Fibroblast of gingiva (primary cell): ENCODE data around the gene MMP11.
"Not testable (repeated sequence)": the region's sequence is repeated elsewhere in the genome, so short reads cannot be mapped to it uniquely, and the experiment has no call there.

Experiments
- DNase-seq: peaks from one replicate; pipeline ENCODE4 v3.0.0-alpha.2; 2011; ENCODE audit warnings: low read depth

MMP11 gene, protein sequence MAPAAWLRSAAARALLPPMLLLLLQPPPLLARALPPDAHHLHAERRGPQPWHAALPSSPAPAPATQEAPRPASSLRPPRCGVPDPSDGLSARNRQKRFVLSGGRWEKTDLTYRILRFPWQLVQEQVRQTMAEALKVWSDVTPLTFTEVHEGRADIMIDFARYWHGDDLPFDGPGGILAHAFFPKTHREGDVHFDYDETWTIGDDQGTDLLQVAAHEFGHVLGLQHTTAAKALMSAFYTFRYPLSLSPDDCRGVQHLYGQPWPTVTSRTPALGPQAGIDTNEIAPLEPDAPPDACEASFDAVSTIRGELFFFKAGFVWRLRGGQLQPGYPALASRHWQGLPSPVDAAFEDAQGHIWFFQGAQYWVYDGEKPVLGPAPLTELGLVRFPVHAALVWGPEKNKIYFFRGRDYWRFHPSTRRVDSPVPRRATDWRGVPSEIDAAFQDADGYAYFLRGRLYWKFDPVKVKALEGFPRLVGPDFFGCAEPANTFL

DNA sequence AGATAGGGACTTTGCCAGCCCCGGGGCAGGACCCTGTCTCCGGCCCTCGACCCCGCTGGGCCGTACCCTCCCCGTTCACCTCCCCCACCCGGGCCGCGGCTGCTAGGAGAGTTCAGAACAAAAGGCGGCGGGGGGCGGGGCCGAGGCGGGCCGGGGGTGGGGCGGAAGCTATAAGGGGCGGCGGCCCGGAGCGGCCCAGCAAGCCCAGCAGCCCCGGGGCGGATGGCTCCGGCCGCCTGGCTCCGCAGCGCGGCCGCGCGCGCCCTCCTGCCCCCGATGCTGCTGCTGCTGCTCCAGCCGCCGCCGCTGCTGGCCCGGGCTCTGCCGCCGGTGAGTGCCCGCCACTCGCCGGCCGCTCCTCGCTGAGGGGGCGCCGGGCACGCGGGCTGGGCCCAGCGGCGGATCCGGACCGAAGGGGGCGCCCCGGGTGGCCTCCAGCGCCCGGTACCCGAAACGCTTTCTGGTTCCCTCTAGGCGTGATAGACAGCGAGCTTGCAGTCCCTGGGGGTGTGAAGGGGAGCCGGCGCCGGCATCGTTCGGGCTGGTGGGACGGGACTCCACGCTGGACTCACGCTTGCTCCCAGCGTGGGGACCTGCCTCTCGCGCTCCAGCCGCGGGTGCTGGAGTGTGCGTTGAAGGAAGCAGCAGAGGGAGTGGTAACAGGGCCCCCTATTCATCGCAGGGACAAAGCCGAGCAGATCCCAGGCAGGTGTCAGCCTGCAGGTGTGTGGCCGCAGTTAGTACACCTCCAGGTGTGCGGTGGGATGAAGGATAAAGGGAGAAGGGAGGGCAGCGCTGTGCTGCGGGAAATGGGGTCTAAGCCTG, at the start of gene MMP11:
MMP11 (plus strand) TSS at position 201 of the 825 bp plus-strand sequence; CDS start at position 223, 22 bp downstream.
- peak; percentile 30 for DNase-seq

DNA sequence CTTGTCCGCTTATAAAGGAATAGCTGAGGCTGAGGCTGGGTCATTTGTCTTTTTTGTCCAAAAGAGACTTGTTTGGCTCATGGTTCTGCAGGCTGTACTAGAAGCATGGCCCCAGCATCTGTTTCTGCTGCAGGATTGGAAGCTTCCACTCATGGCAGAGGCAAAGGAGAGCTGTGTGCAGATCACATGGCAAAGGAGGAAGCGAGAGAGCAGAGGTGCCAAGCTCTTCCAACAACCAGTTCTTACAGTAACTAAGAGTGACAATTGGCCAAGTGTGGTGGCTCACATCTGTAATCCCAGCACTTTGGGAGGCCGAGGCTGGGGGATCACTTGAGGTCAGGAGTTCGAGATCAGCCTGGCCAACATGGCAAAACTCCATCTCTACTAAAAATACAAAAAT, 44.5 kb upstream of the MMP11 start:
- not testable (repeated sequence) for DNase-seq

DNA sequence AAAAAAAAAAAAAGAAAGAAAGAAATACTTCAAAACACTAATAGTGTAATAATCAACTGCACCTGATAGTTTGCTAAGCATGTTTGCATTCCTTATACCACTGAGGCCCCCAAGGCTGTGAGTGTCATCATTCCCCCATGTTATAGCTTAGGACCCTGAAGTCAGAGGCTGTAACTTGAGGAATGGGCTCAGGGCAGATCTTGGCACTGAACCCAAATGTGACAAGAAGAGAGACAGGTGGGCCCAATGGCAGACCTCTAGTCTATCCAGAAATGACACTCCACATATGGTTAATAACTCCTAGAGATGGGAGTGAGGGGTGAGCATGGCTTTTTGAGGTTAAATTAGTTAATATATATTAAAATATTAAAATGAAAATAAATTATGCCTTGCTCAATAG, 35.0 kb upstream of the MMP11 start:
- DNase-seq, result no peak

DNA sequence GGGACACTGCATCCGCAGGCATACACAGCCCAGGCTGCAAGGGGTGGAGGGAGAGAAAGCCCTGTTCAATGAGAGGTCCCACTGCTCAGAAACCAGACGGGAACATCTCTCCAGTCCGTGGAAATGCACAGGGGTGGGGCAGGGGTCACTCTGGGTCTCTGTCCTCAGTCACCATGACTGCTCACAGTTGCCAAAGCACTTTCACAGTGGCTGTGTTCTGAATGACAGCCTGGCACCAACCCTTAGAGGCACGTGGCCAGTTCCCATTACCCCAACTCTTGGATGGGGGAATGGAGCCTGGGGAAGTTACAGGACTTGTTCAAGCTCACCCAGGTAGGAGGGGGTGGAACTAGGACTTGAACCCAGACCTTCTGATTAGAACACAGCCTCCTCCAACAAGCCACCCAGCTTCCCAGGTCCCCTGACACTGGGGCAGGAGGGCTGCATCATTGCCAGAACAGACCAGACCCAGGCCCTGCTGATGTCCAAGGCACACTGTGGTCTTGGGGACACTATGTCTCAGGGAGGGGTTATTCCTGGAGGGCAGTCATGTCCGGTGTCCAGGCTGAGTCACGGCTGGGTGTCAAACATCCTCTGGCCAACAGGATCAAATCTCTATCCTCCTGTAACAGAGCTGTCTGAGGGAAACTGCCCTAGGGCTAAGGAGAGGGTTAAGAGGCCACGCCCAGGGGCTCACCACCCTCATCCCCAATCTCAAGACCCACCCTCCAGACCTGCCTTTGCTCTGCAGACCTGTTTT, 30.0 kb upstream of the MMP11 start:
- no peak for DNase-seq

DNA sequence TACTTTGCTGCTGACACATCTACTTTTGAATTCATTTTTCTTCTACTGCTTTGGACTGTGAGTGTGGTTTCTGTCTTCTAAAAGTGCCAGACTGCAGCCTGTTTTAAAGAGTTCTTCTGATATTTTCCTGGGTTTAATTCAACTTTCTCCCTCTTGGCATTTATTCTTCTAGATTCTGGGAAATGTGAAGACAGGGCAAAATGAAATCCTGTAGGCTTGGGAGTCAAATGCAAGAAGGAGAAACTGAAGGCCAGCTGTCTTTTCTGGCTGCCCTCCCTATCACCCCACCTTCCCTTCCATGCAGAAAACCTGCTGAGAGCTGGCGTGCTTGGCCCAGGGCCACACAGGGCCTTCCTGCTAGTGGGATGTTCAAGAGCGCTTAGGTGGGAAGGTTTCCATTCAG, 29.3 kb upstream of the MMP11 start:
- DNase-seq, result no peak

DNA sequence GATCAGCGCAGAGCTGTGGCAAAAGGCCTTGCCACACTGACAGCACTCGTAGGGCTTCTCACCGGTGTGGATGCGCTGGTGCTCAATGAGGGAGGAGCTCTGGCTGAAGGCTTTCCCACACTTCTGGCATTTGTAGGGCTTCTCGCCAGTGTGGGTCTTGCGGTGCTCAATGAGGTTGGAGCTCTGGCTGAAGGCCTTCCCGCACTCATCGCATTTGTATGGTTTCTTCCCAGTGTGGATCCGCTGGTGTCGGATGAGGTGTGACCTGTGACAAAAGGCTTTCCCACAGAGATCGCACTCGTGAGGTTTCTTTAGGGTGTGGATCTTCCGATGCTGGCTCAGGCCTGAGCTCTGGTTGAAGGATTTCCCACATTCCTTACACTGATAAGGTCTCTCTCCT, 28.6 kb upstream of the MMP11 start:
- no peak for DNase-seq

DNA sequence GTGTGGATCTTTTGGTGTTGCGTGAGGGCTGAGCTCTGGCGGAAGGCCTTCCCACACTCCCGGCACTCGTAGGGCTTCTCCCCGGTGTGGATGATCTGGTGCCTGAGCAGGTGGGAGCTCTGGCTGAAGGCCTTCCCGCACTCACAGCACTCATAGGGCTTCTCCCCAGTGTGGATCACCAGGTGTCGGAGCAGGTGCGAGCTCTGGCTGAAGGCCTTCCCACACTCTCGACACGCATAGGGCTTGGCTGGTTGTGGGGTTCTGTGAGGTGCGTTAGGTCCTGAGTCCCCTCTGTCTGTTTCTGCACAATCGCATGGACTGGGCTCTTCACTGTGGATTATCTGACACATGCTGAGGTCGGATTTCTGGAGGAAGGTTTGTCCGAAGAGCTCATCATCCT, 28.2 kb upstream of the MMP11 start:
- DNase-seq, result no peak

DNA sequence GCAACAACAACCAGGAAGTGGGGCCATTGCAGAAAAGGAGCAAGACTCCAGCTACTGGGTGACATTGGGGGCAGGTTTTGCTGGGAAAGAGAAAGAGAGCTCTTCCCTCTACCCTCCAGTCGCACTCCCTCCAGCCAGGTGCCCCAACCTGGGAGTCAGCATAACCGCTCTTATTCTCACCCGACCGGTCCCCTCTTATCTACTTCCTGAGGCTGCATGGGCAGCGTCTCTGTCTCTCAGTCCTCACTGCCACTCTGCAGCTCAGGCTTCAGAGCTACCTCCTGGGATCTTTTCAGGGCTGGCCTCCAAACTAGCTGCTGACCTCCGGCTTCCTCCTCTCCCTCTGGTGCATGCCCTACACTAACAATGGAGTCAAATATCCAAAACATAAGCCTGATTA, 26.9 kb upstream of the MMP11 start:
- no peak for DNase-seq

DNA sequence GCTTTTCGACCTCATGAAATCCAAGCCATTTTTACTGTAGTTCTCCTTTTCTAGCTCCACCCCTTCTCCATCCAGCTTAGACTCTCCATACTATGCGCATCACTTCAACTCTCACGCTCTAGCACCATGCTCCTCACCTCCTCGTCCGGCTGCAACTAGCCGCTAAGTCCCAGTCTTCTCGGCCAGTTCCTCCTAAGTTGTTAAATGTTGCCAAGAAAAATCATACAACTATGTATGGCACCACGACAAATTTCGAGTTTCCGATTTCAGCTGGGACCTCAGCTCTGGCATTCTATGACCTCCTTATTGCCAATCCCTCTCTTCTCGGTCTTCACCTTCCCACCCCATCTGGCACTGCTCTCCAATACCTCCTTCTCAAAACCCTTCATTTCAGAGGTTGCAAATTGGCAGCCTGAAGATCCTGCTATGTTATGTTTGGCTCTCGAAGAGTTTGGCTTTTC, 22.8 kb upstream of the MMP11 start:
- peak; percentile 34 for DNase-seq

DNA sequence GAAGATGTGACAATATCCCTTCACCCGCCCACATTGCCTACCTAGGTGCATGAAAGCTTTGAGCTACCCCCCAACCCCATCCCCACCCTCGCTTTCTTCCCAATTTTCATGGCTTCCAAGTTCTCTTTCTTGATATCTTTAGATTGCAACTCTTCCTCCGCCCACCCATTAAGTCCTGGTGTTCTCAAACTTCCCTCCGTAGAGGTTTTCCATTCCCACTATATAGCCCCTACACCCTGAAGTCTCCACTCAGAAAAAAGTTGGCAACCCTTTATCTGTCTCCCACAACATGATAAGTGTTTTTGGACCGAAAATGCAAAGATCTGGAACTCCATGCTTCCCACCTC, 22.3 kb upstream of the MMP11 start:
- DNase-seq, result no peak

DNA sequence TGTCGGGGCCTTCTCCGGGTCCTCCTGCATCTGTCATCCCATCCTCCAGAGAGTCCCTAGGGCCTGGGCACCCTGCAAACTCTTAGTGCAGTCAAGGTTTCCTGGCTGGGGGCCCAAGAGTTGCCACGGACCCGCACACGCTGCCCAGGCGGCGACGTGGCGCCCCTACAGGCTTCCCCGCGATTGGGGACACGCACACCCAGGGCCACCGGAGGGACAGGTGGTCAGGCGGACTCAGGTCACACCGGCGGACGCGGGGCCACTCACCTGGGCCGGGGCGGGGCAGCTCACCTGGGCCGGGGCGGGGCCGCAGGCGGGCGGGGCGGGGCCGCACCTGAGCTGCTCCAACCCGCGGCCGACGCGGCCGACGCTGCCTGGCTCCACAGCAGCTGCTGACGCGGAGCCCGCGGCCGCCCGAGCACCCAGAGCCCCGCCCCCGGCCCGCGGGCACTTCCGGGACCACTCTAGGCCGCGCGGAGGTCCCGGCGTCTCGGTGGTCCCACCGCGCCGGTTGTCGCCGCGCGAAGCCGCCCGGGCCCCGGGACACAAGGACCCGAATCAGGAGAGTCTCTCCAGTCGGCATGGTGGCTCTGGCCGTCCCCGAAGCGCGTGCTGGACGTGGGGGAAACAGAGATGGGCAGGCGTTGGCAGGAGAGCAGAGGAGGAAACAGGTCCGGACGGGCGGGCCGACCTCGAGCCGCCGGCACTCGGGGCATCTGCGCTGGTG, 21.8 kb upstream of the MMP11 start, which contains the start of gene ZNF70:
ZNF70 (minus strand) TSS at position 399 of the 727 bp plus-strand sequence. CDS start 5,972 bp downstream, outside the sequence.
- peak; percentile 77 for DNase-seq

DNA sequence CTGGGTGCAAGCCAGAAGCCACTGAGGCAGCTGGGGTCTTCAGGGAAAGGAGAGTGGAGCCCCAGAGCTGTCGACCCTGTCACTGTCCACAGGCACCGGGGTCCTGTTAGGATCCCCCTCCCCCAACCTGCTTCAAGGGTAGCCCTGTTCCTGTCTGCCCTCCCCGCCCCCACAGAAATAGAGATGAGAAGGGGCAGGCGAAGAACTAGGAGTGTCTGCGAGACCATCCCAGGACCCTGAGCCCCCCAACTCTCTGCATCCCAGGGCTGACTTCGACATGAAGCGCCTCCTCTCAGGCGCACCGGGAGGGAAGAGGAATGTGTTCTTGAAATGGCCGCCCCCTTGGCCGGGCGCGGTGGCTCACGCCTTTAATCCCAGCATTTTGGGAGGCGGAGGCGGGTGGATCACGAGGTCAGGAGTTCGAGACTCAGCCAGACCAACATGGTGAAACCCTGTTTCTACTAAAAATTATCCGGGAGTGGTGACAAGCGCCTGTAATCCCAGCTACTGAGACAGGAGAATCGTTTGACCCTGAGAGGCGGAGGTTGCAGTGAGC, 21.1 kb upstream of the MMP11 start:
- DNase-seq, result no peak

DNA sequence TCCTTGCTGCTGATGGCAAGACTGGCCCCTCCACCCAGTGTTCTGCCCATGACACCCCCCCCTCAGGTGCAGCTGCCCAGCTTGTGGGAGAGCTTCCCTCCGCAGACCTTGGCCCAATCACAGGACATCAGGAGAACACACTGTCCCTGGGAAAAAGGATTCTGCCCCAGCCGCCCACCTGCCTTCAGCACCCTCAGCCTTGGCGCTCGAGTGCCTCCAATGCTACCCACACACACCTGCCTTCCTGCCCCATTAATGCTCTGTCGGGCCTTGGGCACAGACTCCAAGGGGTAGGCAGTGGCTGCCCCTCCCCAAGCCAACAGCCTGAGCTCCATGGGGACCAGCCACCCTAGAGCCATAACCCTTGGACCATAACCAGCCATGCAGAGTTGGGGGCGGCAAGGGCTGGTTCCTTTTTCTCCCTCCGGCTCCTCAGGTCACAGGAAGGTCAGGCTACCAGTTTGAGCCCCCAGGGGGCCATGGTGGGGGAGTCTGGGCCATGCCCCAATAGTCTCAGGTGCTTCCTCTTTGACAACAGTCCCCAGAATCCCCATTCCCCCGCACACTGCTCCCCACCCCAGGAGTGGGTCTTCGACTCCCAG, 20.5 kb upstream of the MMP11 start:
- no peak for DNase-seq

DNA sequence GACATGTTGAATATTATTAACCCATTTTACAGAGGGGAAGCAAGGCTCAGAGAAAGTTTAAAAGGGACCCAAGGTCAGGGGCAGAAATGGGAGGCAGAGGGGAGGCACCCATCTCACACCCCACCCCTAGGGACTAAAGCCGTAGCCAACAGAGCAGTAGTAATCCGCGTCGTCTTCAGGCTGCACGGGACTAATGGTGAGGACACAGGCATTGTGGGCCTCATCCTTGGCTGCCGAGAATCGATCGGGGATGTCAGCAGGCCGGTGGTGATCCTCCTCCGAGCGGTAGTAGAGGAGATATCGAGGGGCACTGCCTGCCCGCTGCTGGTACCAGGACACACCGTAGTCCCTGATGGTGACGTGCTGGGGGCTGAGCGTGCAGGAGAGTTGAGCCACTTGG, 19.9 kb upstream of the MMP11 start:
- no peak for DNase-seq

DNA sequence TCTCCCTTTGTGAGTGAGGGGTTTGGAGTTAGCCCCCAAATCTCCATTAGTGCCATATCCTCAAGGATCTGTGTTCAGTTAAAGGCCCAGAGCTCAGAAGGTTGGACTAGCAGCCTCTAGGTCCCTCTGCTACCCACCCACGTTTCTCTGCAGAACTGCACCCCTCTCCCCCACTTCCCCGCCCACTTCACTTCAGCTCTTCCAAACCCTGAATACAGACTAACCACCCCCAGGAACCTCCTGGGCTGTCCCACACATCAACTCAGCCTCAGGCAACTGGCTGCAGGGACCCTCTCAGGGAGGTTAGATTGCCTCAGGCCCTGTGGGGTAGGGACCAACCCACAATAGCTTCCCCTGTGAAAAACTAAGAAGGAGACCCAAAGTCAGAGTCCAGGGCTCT, 19.3 kb upstream of the MMP11 start:
- no peak for DNase-seq

DNA sequence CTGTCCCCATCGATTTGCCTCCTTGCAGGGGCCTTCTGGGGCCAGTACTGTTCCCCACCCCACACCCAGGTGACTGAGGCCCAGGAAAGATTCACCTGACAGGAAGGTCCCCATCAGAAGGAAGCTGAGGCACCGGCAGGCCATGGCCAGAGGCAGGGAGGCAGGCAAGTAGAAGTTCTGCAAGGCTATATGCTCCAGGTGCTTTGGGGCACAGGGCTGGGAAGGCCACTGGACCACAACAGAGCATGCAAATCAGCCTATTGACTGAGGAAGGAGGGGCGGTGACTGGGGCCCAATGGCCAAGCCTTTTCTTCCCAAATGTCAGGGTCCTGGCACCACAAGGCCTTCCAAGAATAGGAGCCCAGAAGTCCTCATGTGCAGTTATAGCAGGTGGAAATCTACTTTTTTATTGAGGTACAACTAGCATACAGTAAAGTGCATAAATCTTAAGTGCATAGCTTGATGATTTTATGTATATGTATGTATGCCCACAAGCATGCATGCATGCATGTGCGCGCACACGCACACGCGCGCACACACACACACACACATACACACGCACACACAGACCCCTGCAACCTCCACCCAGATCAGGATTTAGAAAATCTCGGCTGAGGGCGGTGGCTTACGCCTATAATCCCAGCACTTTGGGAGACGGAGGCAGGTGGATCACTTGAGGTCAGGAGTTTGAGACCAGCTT, 18.3 kb upstream of the MMP11 start, which contains the start of gene VPREB3:
VPREB3 (minus strand) TSS at position 206 of the 700 bp plus-strand sequence; CDS start at position 144, 62 bp downstream.
- DNase-seq, result no peak

DNA sequence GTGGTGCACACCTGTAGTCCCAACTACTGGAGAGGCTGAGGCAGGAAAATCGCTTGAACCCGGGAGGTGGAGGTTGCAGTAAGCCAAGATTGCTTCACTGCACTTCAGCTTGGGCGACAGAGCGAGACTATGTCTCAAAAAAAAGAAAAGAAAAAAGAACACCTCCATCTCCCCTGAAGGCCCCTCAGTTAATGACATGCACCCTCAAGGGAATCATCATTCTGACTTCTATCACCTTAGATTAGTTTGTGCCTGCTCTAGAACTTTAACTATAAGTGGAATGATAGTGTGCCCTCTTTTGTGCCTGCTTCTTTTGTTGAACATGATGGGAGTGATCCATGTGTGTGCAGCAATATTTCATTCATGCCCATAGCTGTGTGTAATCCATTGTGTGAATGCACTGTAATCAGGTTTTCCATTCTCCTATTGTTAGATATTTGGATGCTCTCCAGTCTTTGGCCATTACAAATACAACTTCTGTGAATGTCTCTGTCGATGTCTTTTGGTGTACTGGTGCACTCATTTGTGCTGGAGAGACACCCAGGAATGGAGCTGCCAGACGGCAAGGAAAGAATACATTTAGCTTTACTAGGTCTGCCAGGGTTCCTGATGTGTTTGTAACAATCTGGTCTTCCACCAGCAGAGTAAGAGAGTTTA, 17.5 kb upstream of the MMP11 start:
- DNase-seq, result no peak

DNA sequence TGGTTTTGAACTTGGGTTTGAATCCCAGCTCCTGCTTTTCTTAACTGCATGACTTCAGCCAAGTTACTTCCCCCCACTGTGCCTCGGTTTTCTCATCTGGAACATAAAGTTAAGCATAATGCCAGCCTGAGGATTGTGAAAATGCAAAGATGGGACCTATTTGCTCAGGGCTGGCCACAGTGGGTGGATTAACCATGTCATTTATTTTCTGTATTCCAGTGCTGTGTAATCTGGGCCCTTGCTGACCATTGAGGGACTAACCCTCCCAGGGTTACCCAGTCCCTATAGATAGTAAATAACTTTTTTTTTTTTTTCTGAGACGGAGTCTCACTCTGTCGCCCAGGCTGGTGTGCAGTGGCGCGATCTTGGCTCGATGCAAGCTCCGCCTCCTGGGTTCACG, 16.9 kb upstream of the MMP11 start:
- no peak for DNase-seq

DNA sequence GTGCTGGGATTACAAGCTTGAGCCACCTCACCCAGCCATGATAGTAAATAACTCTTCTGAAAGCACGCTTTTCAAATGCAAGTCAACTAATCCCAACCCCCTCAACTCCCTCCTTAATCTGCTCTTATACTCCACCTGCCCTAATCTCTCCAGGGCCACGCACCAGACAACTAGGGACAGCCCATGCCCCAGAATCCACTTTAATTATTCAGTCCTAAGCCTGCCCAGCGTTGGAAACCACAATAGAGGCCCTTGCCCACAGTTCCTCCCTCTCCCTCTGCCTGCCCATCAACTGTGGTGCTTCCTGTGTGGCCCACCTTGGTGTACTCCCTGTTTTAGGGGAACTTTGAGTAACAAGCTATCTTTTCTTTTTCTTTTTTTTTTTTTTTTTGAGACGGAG, 15.8 kb upstream of the MMP11 start:
- no peak for DNase-seq
